ENCODE results near the gene STX5. TPM values are rescaled to one million over a fixed set of nuclear protein-coding genes. Genes with fewer than 3 reads are reported as not detected.

Gene STX5
- total and polyA plus RNA-seq, 9 donors = 26.8 to 43.2 (median 34.1) TPM

DNA sequence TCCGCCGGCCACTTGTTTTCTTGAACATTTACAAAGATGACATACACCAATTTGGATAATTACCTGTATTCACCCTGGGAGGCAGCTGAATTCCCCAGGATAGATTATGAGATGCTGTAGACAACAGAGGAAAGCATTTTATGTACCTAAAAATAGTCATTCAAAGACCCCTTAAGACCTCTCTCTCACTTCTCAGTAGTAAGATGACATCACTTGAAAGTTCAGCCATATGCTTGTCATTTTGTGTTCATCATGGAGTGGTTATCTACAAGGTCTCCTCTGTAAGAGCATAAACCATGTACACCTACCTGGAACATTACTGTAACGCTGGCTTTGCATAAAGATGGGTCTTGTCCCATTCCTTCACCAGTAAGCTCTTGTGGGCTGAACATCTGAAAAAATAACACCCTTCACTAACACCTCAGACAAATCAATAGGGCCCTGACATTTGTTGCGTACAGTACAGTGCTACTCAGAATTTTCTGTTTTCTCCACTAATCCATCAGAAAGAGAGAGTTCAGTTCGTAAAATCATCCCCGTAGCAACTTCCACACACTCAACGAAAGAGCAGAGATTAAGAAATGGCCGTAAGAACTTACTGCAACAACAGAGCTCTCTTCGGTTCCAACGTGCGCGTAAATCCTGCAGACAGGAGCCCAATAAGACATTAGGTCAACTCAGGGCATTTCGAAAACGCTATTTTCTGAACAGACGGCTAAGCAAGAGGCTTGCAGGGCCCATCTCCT lies 23.1 kb upstream of the STX5 start:
- Histone ChIP-seq H3K27ac (ENCODE audit: low read length) (peak overlapping the region; percentile 82), H3K4me1 (ENCODE audit: control insufficient read depth, insufficient read depth, low read length) (peaks cover 14% of the 10 kb centered on the region), H3K4me3 (ENCODE audit: low read length) (peak overlapping the region; percentile 92), H3K9me3 (replicated peaks; ENCODE audit: control insufficient read depth, low read depth, low read length) (no peaks in the 10 kb centered on the region), H3K36me3 (ENCODE audit: control insufficient read depth, insufficient read depth, low read length) (peaks cover 32% of the 10 kb centered on the region), H3K27me3 (ENCODE audit: control insufficient read depth, insufficient read depth, low read length) (no peaks in the 10 kb centered on the region)
- no peak for DNase-seq
- WGBS (ENCODE audit: insufficient coverage) = 0% methylated on average over 10 of the region's 15 CpGs

DNA sequence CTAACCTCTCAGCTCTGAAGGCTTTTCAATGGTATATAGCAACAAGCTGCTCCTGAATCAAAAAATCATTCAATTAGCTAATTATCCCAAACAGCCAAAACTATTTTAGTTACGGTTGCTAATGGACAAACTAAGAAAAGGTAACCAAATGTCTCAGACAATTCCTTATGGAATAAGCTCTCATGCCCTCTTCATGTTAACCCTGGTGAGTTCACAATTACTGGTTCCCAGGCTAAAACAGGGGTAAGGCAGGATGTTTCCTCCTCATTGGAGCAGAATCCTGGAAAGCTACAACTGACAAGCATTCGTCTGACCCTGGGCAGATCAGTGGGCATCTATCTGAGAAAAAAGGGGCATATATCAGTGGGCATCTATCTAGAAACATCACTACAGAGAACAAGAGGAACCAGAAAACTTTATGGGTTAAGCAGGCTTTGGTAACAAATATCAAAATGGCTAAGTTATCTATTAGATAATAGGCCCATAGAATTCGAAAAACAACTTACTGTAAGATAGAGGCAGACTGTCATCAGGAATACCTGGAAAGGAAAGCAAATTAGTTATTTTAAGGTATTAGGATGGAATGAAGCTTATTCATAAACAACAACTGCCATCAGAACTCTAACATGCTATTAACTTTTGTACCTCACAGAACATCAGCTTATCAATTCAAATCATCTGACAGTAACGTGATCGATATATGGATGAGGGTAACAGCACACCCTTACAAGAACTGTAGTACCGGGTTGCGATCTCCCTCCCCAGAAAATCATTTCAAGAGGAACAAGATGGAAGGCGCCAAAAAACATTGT lies 22.4 kb upstream of the STX5 start:
- Histone ChIP-seq H3K4me1 (ENCODE audit: control insufficient read depth, insufficient read depth, low read length) (peaks cover 14% of the 10 kb centered on the region), H3K4me3 (ENCODE audit: low read length) (peak overlapping the region; percentile 92), H3K27ac (ENCODE audit: low read length) (peak overlapping the region; percentile 29), H3K27me3 (ENCODE audit: control insufficient read depth, insufficient read depth, low read length) (no peaks in the 10 kb centered on the region), H3K36me3 (ENCODE audit: control insufficient read depth, insufficient read depth, low read length) (peaks cover 32% of the 10 kb centered on the region), H3K9me3 (replicated peaks; ENCODE audit: control insufficient read depth, low read depth, low read length) (no peaks in the 10 kb centered on the region)
- no CpG with 5 or more reads among the region's 8 CpGs for WGBS (ENCODE audit: insufficient coverage)
- DNase-seq = no peak

DNA sequence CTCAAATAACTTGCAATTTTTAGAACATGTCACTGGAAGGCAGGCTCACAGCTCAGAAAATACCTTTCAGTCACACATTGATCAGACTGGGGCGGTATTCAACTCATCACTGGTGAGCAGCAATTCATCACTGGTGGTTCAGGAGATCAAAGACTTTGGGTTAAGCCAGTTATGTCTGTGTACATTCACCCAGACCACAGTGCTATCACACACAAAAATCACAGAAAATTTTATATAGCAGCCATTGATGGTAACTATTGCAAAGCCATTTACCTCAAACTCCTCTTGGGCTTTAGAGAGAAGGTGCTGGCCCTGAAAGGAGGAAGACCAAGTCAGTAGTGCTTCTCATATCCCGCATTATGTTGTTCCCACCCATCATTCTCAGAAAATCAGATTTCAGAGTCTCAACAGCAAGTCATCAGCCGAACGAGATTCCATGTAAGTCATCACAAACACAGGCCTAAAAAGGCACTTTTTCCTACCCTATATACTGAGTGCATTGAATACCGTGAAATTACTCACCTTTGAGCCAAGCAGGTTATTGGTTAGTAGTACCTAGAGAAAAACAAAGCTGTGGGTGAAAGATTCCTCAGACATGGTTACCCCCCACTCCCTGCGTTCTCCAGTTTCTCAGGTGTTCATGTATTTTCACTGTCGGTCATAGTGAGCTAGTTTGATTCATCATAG lies 21.6 kb upstream of the STX5 start:
- no peaks in the 10 kb centered on the region for H3K9me3 ChIP-seq (replicated peaks; ENCODE audit: control insufficient read depth, low read depth, low read length)
- H3K4me1 ChIP-seq (ENCODE audit: control insufficient read depth, insufficient read depth, low read length) = peaks cover 14% of the 10 kb centered on the region
- DNase-seq = no peak
- H3K27me3 ChIP-seq (ENCODE audit: control insufficient read depth, insufficient read depth, low read length) = no peaks in the 10 kb centered on the region
- H3K4me3 ChIP-seq (ENCODE audit: low read length) = no peak overlapping the region
- WGBS (ENCODE audit: insufficient coverage) = no CpG with 5 or more reads among the region's 7 CpGs
- no peak overlapping the region for H3K27ac ChIP-seq (ENCODE audit: low read length)
- H3K36me3 ChIP-seq (ENCODE audit: control insufficient read depth, insufficient read depth, low read length) = peaks cover 32% of the 10 kb centered on the region

DNA sequence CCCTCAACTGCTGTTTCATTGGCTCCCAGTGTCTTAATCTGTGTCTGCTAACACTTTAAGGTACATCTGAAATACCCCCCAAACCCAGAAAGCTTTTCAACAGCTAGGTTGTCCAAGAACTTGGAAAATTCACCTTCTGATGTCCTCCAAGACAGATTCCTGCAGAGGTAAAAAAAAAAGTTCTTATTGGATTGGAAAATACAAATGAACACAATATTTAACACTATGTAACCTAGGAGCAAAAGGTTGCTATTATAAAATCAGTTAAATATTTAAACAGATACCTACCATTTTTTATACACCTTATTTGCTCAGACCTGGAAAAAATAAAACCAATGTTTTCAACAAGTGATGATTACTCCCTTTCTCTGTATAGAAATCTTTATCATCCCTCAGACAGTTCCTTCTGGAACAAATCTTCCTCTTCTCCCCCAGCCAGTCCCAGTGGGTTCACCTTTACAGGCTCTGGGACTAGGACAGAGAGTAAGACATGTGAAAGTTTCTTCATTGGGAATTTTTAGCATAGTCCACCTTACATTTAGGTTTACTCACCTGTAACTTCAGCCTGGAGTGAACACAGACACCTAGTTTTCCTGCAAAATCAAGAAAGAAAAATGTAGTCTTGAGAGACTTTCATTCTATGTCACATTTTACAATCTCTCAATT lies 20.8 kb upstream of the STX5 start:
- Histone ChIP-seq H3K9me3 (replicated peaks; ENCODE audit: control insufficient read depth, low read depth, low read length) (no peaks in the 10 kb centered on the region), H3K27ac (ENCODE audit: low read length) (no peak overlapping the region), H3K36me3 (ENCODE audit: control insufficient read depth, insufficient read depth, low read length) (peaks cover 32% of the 10 kb centered on the region), H3K4me3 (ENCODE audit: low read length) (no peak overlapping the region), H3K27me3 (ENCODE audit: control insufficient read depth, insufficient read depth, low read length) (no peaks in the 10 kb centered on the region), H3K4me1 (ENCODE audit: control insufficient read depth, insufficient read depth, low read length) (peaks cover 14% of the 10 kb centered on the region)
- no peak for DNase-seq

DNA sequence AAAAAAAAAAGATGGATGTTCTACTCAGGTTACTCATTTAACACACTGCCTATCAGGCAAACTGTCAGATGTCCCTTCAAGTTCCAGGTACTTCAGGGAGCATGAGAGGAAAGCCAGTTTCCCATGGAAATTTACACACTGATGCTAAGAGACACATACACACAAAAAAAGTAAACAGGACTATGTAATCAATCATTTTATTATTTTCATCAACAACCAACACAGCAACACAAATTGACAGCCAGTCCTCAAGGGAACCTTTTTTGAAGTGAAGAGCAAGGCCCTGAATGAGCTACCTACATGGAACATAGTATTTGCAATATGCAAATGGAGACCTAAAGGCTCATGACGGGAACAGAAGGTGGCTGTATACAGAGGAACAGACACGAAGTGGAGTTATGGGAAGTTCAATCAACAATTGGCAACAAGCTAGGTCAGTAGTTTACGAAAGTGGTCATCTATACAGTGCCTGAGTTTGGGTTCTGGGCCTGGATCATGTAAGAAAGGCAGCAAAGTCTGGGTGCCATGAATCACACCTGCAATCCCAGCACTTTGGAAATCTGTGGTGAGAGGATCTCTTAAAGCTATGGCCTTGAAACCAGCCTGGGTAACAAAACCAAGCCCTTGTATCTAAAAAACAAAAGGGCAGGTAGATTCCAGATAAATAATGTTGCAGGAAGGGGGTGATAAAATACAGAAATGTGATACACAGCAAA lies 20.1 kb upstream of the STX5 start:
- no peak for DNase-seq
- WGBS (ENCODE audit: insufficient coverage) = 42% methylated on average over 3 of the region's 3 CpGs
- H3K9me3 ChIP-seq (replicated peaks; ENCODE audit: control insufficient read depth, low read depth, low read length) = no peaks in the 10 kb centered on the region
- H3K27ac ChIP-seq (ENCODE audit: low read length) = no peak overlapping the region
- H3K27me3 ChIP-seq (ENCODE audit: control insufficient read depth, insufficient read depth, low read length) = no peaks in the 10 kb centered on the region
- H3K36me3 ChIP-seq (ENCODE audit: control insufficient read depth, insufficient read depth, low read length) = peaks cover 32% of the 10 kb centered on the region
- H3K4me3 ChIP-seq (ENCODE audit: low read length) = no peak overlapping the region
- peaks cover 14% of the 10 kb centered on the region for H3K4me1 ChIP-seq (ENCODE audit: control insufficient read depth, insufficient read depth, low read length)

DNA sequence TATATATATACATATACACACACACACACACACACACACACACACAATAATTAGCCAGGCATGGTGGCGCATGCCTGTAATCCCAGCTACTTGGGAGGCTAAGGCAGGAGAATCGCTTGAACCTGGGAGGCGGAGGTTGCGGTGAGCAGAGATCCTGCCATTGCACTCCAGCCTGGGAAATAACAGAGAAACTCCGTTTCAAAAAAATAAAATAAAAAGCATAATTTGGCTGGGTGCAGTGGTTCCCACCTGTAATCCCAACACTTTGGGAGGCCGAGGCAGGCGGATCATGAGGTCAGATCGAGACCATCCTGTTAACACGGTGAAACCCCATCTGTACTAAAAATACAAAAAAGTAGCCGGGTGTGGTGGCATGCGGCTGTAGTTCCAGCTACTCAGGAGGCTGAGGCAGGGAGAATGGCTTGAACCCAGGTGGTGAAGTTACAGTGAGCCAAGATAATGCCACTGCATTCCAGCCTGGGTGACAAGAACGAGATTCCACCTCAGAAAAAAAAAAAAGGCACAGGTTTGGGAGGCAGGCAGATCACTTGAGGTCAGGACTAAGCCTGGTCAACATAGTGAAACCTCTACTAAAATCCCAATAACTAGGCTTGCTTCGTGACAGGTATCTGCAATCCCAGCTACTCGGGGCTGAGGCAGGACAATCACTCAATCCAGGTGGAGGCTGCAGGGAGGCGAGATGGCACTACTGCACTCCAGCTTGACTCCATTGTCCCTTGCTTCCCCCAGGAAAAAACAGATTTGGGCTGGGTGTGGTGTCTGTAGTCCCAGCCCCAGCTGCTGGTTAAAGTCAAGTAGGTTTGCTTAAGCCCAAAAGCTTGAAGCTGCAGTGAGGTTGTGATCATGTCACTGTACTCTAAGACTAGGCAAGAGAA lies 19.3 kb upstream of the STX5 start:
- Histone ChIP-seq H3K4me3 (ENCODE audit: low read length) (no peak overlapping the region), H3K9me3 (replicated peaks; ENCODE audit: control insufficient read depth, low read depth, low read length) (no peaks in the 10 kb centered on the region), H3K27me3 (ENCODE audit: control insufficient read depth, insufficient read depth, low read length) (no peaks in the 10 kb centered on the region), H3K4me1 (ENCODE audit: control insufficient read depth, insufficient read depth, low read length) (peaks cover 9% of the 10 kb centered on the region), H3K27ac (ENCODE audit: low read length) (no peak overlapping the region), H3K36me3 (ENCODE audit: control insufficient read depth, insufficient read depth, low read length) (peaks cover 32% of the 10 kb centered on the region)
- no peak for DNase-seq
- 35% methylated on average over 4 of the region's 15 CpGs for WGBS (ENCODE audit: insufficient coverage)

DNA sequence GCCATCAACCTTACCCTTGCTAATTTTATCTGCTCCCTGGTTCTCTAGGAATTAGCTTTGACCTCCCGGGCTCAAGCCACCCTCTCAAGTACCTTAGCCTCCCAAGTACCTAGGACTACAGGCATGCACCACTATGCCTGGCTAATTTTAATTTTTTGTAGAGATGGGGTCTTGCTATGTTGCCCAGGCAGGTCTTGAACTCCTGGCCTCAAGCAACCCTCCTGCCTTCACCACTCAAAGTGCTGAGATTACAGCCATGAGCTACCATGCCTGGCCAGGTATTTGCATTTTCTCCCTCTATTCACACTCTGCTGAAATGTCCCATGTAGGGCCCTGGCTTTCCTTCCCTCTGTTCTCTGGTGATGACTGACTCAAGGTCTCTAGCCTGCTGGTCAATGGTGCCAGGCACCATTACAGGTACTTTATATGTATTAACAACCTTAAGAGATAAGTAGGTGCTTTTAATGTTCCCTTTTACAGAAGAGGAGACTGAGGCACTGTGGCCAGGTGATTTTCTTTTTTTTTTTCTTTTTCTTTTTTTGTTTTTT lies 16.0 kb upstream of the STX5 start:
- WGBS (ENCODE audit: insufficient coverage) = no CpG with 5 or more reads among the region's 1 CpG

DNA sequence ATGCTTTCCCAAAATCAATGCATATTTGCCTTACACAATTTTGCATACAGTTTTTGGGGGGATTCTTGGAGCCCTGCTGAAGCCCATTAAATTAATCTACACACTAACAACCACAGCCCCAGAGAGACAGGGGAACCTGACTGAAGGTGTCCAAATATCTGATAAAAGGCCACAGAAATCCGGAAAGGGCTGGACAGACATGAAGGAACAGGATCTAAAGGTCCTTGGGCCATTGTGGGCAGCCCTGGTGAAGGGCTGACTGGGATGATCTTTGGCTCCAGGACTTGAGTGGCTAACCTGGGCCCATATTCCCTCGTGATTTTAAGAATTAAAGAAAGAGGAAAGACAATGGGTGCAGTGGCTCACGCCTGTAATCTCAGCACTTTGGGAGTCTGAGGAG lies 14.3 kb upstream of the STX5 start:
- Histone ChIP-seq H3K36me3 (ENCODE audit: control insufficient read depth, insufficient read depth, low read length) (peaks cover under 1% of the 10 kb centered on the region), H3K4me3 (ENCODE audit: low read length) (no peak overlapping the region), H3K27ac (ENCODE audit: low read length) (no peak overlapping the region), H3K9me3 (replicated peaks; ENCODE audit: control insufficient read depth, low read depth, low read length) (no peaks in the 10 kb centered on the region), H3K27me3 (ENCODE audit: control insufficient read depth, insufficient read depth, low read length) (no peaks in the 10 kb centered on the region), H3K4me1 (ENCODE audit: control insufficient read depth, insufficient read depth, low read length) (peaks cover 10% of the 10 kb centered on the region)
- 91% methylated on average over 3 of the region's 3 CpGs for WGBS (ENCODE audit: insufficient coverage)
- no peak for DNase-seq

More for the DNA sequence above, 16.0 kb upstream of the STX5 start:
- H3K4me1 ChIP-seq (ENCODE audit: control insufficient read depth, insufficient read depth, low read length) = no peaks in the 10 kb centered on the region
- peaks cover 13% of the 10 kb centered on the region for H3K36me3 ChIP-seq (ENCODE audit: control insufficient read depth, insufficient read depth, low read length)
- H3K27me3 ChIP-seq (ENCODE audit: control insufficient read depth, insufficient read depth, low read length) = no peaks in the 10 kb centered on the region
- no peaks in the 10 kb centered on the region for H3K9me3 ChIP-seq (replicated peaks; ENCODE audit: control insufficient read depth, low read depth, low read length)
- no peak overlapping the region for H3K4me3 ChIP-seq (ENCODE audit: low read length)
- H3K27ac ChIP-seq (ENCODE audit: low read length) = no peak overlapping the region
- DNase-seq = no peak

DNA sequence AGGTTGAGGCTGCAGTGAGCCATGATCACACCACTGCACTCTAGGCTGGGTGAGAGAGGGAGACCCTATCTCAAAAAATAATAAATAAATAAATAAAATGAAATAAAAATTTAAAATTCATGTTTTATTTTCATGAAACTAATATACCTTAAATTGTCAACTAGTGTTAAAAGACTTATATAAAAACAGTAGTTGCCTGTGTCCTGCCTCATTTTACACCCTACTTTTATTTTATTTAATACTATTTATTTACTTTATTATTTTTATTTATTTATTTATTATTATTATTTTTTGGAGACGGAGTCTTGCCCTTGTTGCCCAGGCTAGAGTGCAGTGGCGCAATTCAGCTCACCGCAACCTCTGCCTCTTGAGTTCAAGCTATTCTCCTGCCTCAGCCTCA lies 12.3 kb upstream of the STX5 start:
- WGBS (ENCODE audit: insufficient coverage) = no CpG with 5 or more reads among the region's 3 CpGs
- Histone ChIP-seq H3K27me3 (ENCODE audit: control insufficient read depth, insufficient read depth, low read length) (no peaks in the 10 kb centered on the region), H3K4me1 (ENCODE audit: control insufficient read depth, insufficient read depth, low read length) (peaks cover 19% of the 10 kb centered on the region), H3K27ac (ENCODE audit: low read length) (no peak overlapping the region), H3K4me3 (ENCODE audit: low read length) (no peak overlapping the region), H3K36me3 (ENCODE audit: control insufficient read depth, insufficient read depth, low read length) (no peaks in the 10 kb centered on the region), H3K9me3 (replicated peaks; ENCODE audit: control insufficient read depth, low read depth, low read length) (no peaks in the 10 kb centered on the region)
- DNase-seq = no peak
